PC-9 (cell line): Measurements from ENCODE around the gene IQCK. TPM values are rescaled to one million over a fixed set of nuclear protein-coding genes. Genes with fewer than 3 reads are reported as not detected.

Experiments used
- BruUV-seq: library from RNA; stranded (reverse); fragments of 400-500 nt; replicated peaks from 2 replicates; lab custom pipeline; 2021; lab: Mats Ljungman, UMichigan
- CTCF ChIA-PET: fragments of 300-600 bp; sonication (Branson Sonifier 250); formaldehyde crosslinking; loops from one replicate; lab custom pipeline; 2022; ENCODE audit warnings: antibody characterized with exemption; lab: Charles Lee
- POLR2A ChIA-PET: fragments of 300-600 bp; sonication (Branson Sonifier 250); formaldehyde crosslinking; loops from one replicate; lab custom pipeline; 2022; ENCODE audit warnings: antibody characterized with exemption; ENCODE audit not compliant: unreplicated experiment; lab: Charles Lee
- DNase-seq, 2 experiments: peaks; one replicate each; pipeline versions ENCODE4 v3.0.0 to v3.0.0-alpha.2; 2015 to 2022; ENCODE audit warnings: mixed read lengths in 1 of 2
- H2AFZ ChIP-seq: fragments of 200-600 bp; sonication (generic); 2 replicates; pipeline ENCODE4 v1.8.1; 2017; ENCODE audit warnings: antibody characterized with exemption
- H3F3A ChIP-seq: fragments of 200-600 bp; sonication (generic); 2 replicates; pipeline ENCODE4 v1.8.1; 2017; ENCODE audit warnings: antibody characterized with exemption, mild to moderate bottlenecking, low read depth; ENCODE audit not compliant: insufficient read depth
- H3K27ac ChIP-seq: fragments of 200-600 bp; sonication (generic); 2 replicates; pipeline ENCODE4 v1.6.1; 2016; ENCODE audit warnings: mixed run types
- H3K27me3 ChIP-seq: fragments of 200-600 bp; sonication (generic); 2 replicates; pipeline ENCODE4 v1.6.1; 2016; ENCODE audit warnings: low read depth, mixed run types; ENCODE audit not compliant: insufficient read depth
- H3K36me3 ChIP-seq: fragments of 200-600 bp; sonication (generic); 2 replicates; pipeline ENCODE4 v1.6.1; 2016; ENCODE audit warnings: low read depth, mixed run types
- H3K4me1 ChIP-seq: fragments of 200-600 bp; sonication (generic); replicated peaks from 2 replicates; pipeline ENCODE4 v1.6.1; 2016; ENCODE audit warnings: mixed run types; ENCODE audit not compliant: insufficient read depth
- H3K4me2 ChIP-seq: fragments of 200-600 bp; sonication (generic); 2 replicates; pipeline ENCODE4 v1.6.1; 2017; ENCODE audit warnings: mixed run types
- H3K4me3 ChIP-seq: fragments of 200-600 bp; sonication (generic); 2 replicates; pipeline ENCODE4 v1.6.1; 2016; ENCODE audit warnings: mixed run types
- H3K79me2 ChIP-seq: fragments of 200-600 bp; sonication (generic); 2 replicates; pipeline ENCODE4 v1.6.1; 2017; ENCODE audit warnings: low read depth, mixed run types
- H3K9me2 ChIP-seq: fragments of 200-600 bp; sonication (generic); 2 replicates; pipeline ENCODE4 v1.8.1; 2017; ENCODE audit warnings: mild to moderate bottlenecking; ENCODE audit not compliant: insufficient read depth
- H3K9me3 ChIP-seq: fragments of 200-600 bp; sonication (generic); 2 replicates; pipeline ENCODE4 v1.8.1; 2016; ENCODE audit warnings: low read depth; ENCODE audit not compliant: insufficient read depth
- H4K20me1 ChIP-seq: fragments of 200-600 bp; sonication (generic); 2 replicates; pipeline ENCODE4 v1.8.1; 2017; ENCODE audit not compliant: insufficient read depth
- CTCF ChIP-seq: fragments of 200-600 bp; sonication (generic); conservative IDR thresholded peaks from 2 replicates; pipeline ENCODE4 v1.6.1; 2017; ENCODE audit warnings: mixed run types, antibody characterized with exemption, mild to moderate bottlenecking, moderate library complexity
- EZH2 ChIP-seq: fragments of 200-600 bp; sonication (generic); IDR thresholded peaks from 2 replicates; pipeline ENCODE4 v1.8.0; 2017; ENCODE audit warnings: antibody characterized with exemption, low read depth
- intact Hi-C: fragments of 100-400 bp; cut with micrococcal nuclease; formaldehyde crosslinking; loops from one replicate; pipeline ENCODE4 v1.10.0; 2022; ENCODE audit not compliant: unreplicated experiment
- total RNA-seq: library from RNA; stranded (reverse); gene quantifications from 2 replicates; pipeline ENCODE4 v1.2.3, GENCODE V29; 2021

IQCK gene
- total RNA-seq, 1 experiment from 2014 or later: 21.6 TPM

DNA sequence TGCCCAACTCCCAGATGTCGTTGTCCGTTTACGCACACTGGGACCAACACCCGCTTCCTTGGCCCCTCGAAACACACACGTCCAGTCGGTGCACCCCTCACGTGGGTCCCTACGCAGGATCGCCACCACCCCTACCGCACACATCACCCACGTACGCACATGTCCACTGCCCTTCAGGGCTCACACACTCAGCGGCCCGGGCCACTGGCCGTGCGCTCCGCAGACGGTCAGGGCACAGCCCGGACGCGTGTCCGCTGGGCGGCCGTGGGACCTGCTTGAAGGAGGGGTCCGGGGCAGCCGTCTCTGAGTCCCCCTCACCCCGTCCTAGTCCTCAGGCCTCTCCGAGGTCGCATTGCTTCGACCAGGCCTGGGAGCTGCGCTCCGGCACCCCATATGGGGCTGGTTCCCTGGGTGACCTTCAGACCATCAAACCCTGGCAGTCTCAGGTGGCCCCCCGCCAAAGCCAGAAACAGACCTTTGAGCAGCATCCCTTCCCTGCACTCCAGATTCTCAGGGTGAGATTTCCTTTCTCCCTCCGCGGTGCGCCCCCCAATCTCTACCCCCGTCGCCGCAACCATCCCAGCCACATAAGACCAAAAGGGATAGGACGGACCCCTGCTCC, 167.5 kb downstream of the IQCK start:
- no peak overlapping the region for H3K4me3 ChIP-seq
- H3K9me2 ChIP-seq: no peaks in the 10 kb centered on the region
- intact Hi-C loops: loop anchor here (1.0 to 5.0 kb wide), 6 partner anchors 183 to 718 kb away; partner anchors contain the start of gene SYT17
- no peaks in the 10 kb centered on the region for H3F3A ChIP-seq
- H2AFZ ChIP-seq: no peak overlapping the region
- BruUV-seq: no TSS peak
- H3K27me3 ChIP-seq: no peaks in the 10 kb centered on the region
- peaks cover 19% of the 10 kb centered on the region for H3K79me2 ChIP-seq
- POLR2A ChIA-PET: no interaction called here
- no peaks in the 10 kb centered on the region for H3K4me1 ChIP-seq
- CTCF ChIA-PET: interaction anchor here (2.0 kb wide), 1 partner anchor 302 kb away, joined by 13 read pairs; no protein-coding TSS in a partner anchor
- no peaks in the 10 kb centered on the region for H3K9me3 ChIP-seq
- no peaks in the 10 kb centered on the region for H3K36me3 ChIP-seq
- DNase-seq: no peak
- H3K27ac ChIP-seq: no peak overlapping the region
- no peaks in the 10 kb centered on the region for H4K20me1 ChIP-seq
- TF ChIP-seq EZH2 (no peak), CTCF (no peak)
- H3K4me2 ChIP-seq: peak overlapping the region; percentile 89; the same call in 1 of the 2 replicates

DNA sequence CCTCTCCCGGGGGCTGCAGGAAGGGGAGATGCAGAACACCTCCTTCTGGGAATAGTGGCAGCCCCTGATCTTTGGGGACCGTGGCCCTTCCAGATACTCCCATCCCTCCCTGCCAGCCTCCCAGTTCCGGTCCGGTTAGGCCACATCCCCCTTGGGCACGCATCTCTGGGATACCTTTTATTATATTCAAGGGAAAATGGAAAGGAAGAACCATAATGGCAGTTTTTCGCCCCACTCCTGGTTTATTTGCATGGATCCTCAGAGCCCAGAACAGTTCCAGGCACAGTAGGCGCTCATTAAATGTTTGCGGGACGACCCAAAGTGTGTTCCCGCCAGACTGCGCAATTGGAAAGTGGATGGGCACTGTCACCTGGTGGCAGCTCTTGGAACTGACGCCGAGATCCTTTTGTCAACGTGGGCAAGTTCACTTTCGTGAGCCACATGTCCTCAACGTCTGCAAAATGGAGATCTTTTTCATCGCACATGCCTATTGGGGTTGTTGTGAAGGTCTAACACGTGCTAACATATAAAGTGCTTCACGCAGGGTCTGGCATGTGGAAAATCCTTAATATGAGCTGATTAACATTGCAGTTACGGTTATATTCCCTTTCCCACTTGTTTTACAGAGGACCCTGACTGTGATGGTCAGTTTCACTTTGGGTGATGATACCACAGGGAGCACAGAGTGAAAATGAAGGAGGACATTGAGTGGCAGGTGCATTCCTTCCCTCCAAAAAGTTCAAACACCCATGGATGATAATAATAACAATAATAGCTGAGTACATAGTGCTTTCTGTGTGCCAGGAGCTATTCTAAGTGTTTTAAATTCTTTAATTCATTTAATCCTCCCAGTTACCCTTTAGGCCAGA, 168.2 kb downstream of the IQCK start:
- Histone ChIP-seq H3F3A (no peaks in the 10 kb centered on the region), H3K9me3 (no peaks in the 10 kb centered on the region), H3K4me1 (no peaks in the 10 kb centered on the region), H2AFZ (peak overlapping the region; percentile 75), H3K79me2 (peaks cover 19% of the 10 kb centered on the region), H3K9me2 (no peaks in the 10 kb centered on the region), H3K36me3 (no peaks in the 10 kb centered on the region), H3K27ac (no peak overlapping the region), H3K4me3 (peak overlapping the region; percentile 28; the same call in 1 of the 2 replicates), H4K20me1 (no peaks in the 10 kb centered on the region), H3K4me2 (peak overlapping the region; percentile 55), H3K27me3 (no peaks in the 10 kb centered on the region)
- ChIA-PET POLR2A (no interaction called here), CTCF (interaction anchor here (0.6 to 2.0 kb wide), 9 partner anchors 12 to 303 kb away, joined by 3 to 13 read pairs (median 6); no protein-coding TSS in a partner anchor)
- BruUV-seq: no TSS peak
- peak; percentile 64 to 76 for DNase-seq
- TF ChIP-seq CTCF (peak; percentile 99), EZH2 (no peak)
- intact Hi-C loops: loop anchor here (1.0 to 5.0 kb wide), 6 partner anchors 184 to 719 kb away; partner anchors contain the start of gene SYT17

DNA sequence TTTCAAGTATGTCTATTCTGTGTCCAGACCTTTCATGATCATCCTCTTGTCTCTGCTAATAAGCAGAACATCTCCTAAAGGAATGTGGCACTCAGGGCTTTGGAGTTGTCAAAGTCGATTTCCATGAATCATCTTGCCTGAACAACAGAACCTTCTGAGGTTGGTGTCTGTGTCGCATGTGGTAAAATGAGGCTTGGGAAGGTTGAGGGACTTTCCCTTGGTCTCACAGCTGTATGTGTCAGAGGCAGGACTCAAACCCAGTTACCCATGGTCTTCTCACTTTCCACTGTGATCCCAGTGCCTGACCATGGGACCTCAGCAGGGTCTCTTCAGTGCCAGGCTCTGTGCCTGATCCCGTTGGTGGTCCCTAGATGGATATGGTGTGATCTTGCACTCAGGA, 170.8 kb downstream of the IQCK start:
- CTCF ChIA-PET: interaction anchor here (0.6 to 0.7 kb wide), 3 partner anchors 190 to 330 kb away, joined by 3 to 15 read pairs (median 4); no protein-coding TSS in a partner anchor
- no peaks in the 10 kb centered on the region for H3K36me3 ChIP-seq
- no peaks in the 10 kb centered on the region for H3F3A ChIP-seq
- no peak overlapping the region for H3K27ac ChIP-seq
- H3K9me2 ChIP-seq: no peaks in the 10 kb centered on the region
- intact Hi-C loops: loop anchor here (5.0 kb wide), 2 partner anchors 187 to 722 kb away; partner anchors contain the start of gene SYT17
- H3K4me2 ChIP-seq: no peak overlapping the region
- H3K9me3 ChIP-seq: no peaks in the 10 kb centered on the region
- H3K79me2 ChIP-seq: no peaks in the 10 kb centered on the region
- BruUV-seq: no TSS peak
- TF ChIP-seq EZH2: no peak
- no peak for TF ChIP-seq CTCF
- H3K4me1 ChIP-seq: no peaks in the 10 kb centered on the region
- no peaks in the 10 kb centered on the region for H3K27me3 ChIP-seq
- DNase-seq: no peak
- H3K4me3 ChIP-seq: no peak overlapping the region
- POLR2A ChIA-PET: interaction anchor here (0.6 kb wide), 1 partner anchor 290 kb away, joined by 11 read pairs; no protein-coding TSS in a partner anchor
- no peak overlapping the region for H2AFZ ChIP-seq
- no peaks in the 10 kb centered on the region for H4K20me1 ChIP-seq
